Measurements from ENCODE around the gene NYNRIN. TPM values are rescaled to one million over a fixed set of nuclear protein-coding genes. Genes with fewer than 3 reads are reported as not detected.
A peak's percentile ranks its signal among the peaks of the same experiment; 100 is the strongest.
"Not testable (repeated sequence)": the region's sequence is repeated elsewhere in the genome, so short reads cannot be mapped to it uniquely, and the experiment has no call there.

Gene NYNRIN
- total RNA-seq, 2 donors from 2014 or later: 0.02 to 0.14 TPM

GRCh38 chr14:24381363-24382063 is 17.3 kb upstream of the NYNRIN start:
- Mint-ChIP-seq H3K27ac (no peak overlapping the region), H3K36me3 (no peaks in the 10 kb centered on the region), H3K9me3 (no peaks in the 10 kb centered on the region)
- DNase-seq (ENCODE audit: low spot score in 2 of 2) (no peak), ATAC-seq (peak; percentile 48 to 85)

- DNase-seq (ENCODE audit: low spot score in 2 of 2) (no peak), ATAC-seq (no peak)
- no peak overlapping the region for H3K27ac Mint-ChIP-seq
- no peaks in the 10 kb centered on the region for H3K9me3 Mint-ChIP-seq
- no peaks in the 10 kb centered on the region for H3K36me3 Mint-ChIP-seq
Observed at GRCh38 chr14:24382064-24382371, 16.8 kb upstream of the NYNRIN start.

- Mint-ChIP-seq H3K9me3 (no peaks in the 10 kb centered on the region), H3K36me3 (no peaks in the 10 kb centered on the region), H3K27ac (no peak overlapping the region)
- ATAC-seq: no peak
- no peak for DNase-seq (ENCODE audit: low spot score in 2 of 2)
Observed at GRCh38 chr14:24384169-24384568, 14.6 kb upstream of the NYNRIN start.

- ATAC-seq: no peak
- no peaks in the 10 kb centered on the region for H3K9me3 Mint-ChIP-seq
- no peaks in the 10 kb centered on the region for H3K36me3 Mint-ChIP-seq
- DNase-seq (ENCODE audit: low spot score in 2 of 2): no peak
- no peak overlapping the region for H3K27ac Mint-ChIP-seq
Observed at GRCh38 chr14:24385524-24385923, 13.3 kb upstream of the NYNRIN start.

GRCh38 chr14:24387009-24387345 is 11.8 kb upstream of the NYNRIN start:
- DNase-seq (ENCODE audit: low spot score in 2 of 2): no peak
- no peak for ATAC-seq
- no peak overlapping the region for H3K27ac Mint-ChIP-seq
- no peaks in the 10 kb centered on the region for H3K36me3 Mint-ChIP-seq
- no peaks in the 10 kb centered on the region for H3K9me3 Mint-ChIP-seq

GRCh38 chr14:24387579-24387978 is 11.2 kb upstream of the NYNRIN start:
- not testable (repeated sequence) for H3K9me3 Mint-ChIP-seq; ATAC-seq; DNase-seq (ENCODE audit: low spot score in 2 of 2); H3K36me3 Mint-ChIP-seq; H3K27ac Mint-ChIP-seq

GRCh38 chr14:24388474-24389179 is 10.2 kb upstream of the NYNRIN start:
- no peaks in the 10 kb centered on the region for H3K9me3 Mint-ChIP-seq
- H3K36me3 Mint-ChIP-seq: no peaks in the 10 kb centered on the region
- H3K27ac Mint-ChIP-seq: no peak overlapping the region
- no peak for ATAC-seq
- DNase-seq (ENCODE audit: low spot score in 2 of 2): no peak

- no peak for ATAC-seq
- H3K27ac Mint-ChIP-seq: no peak overlapping the region
Observed at GRCh38 chr14:24389226-24389848, 9.5 kb upstream of the NYNRIN start.

GRCh38 chr14:24390701-24391468 is 7.9 kb upstream of the NYNRIN start:
- Mint-ChIP-seq H3K9me3 (no peaks in the 10 kb centered on the region), H3K27ac (no peak overlapping the region), H3K36me3 (no peaks in the 10 kb centered on the region)
- no peak for ATAC-seq
- no peak for DNase-seq (ENCODE audit: low spot score in 2 of 2)

More at GRCh38 chr14:24389226-24389848, 9.5 kb upstream of the NYNRIN start:
- Mint-ChIP-seq H3K36me3 (no peaks in the 10 kb centered on the region), H3K9me3 (no peaks in the 10 kb centered on the region)
- DNase-seq (ENCODE audit: low spot score in 2 of 2): no peak

- H3K36me3 Mint-ChIP-seq: no peaks in the 10 kb centered on the region
- no peak overlapping the region for H3K27ac Mint-ChIP-seq
- ATAC-seq (no peak), DNase-seq (ENCODE audit: low spot score in 2 of 2) (no peak)
- no peaks in the 10 kb centered on the region for H3K9me3 Mint-ChIP-seq
Observed at GRCh38 chr14:24392325-24393091, 6.3 kb upstream of the NYNRIN start.

GRCh38 chr14:24394275-24394674 is 4.5 kb upstream of the NYNRIN start:
- Mint-ChIP-seq H3K9me3 (no peaks in the 10 kb centered on the region), H3K27ac (no peak overlapping the region), H3K36me3 (no peaks in the 10 kb centered on the region)
- ATAC-seq (no peak), DNase-seq (ENCODE audit: low spot score in 2 of 2) (no peak)

GRCh38 chr14:24395609-24396582 is 2.9 kb upstream of the NYNRIN start:
- ATAC-seq: no peak

GRCh38 chr14:24397639-24398292 is 1.0 kb upstream of the NYNRIN start:
- Mint-ChIP-seq H3K9me3 (no peaks in the 10 kb centered on the region), H3K36me3 (no peaks in the 10 kb centered on the region), H3K27ac (no peak overlapping the region)
- ATAC-seq: no peak
- no peak for DNase-seq (ENCODE audit: low spot score in 2 of 2)

More at GRCh38 chr14:24395609-24396582, 2.9 kb upstream of the NYNRIN start:
- Mint-ChIP-seq H3K27ac (no peak overlapping the region), H3K9me3 (no peaks in the 10 kb centered on the region), H3K36me3 (no peaks in the 10 kb centered on the region)
- DNase-seq (ENCODE audit: low spot score in 2 of 2): no peak

- Mint-ChIP-seq H3K9me3 (no peaks in the 10 kb centered on the region), H3K27ac (no peak overlapping the region), H3K36me3 (no peaks in the 10 kb centered on the region)
- no peak for ATAC-seq
- DNase-seq (ENCODE audit: low spot score in 2 of 2): no peak
Observed at GRCh38 chr14:24398293-24398652, 530 bp upstream of the NYNRIN start.

- no peak for DNase-seq (ENCODE audit: low spot score in 2 of 2)
- no peaks in the 10 kb centered on the region for H3K9me3 Mint-ChIP-seq
- H3K27ac Mint-ChIP-seq: peak overlapping the region in 1 of 2 donors; percentile 44
- peak in 1 of 2 donors; percentile 15 for ATAC-seq
- no peaks in the 10 kb centered on the region for H3K36me3 Mint-ChIP-seq
Observed at GRCh38 chr14:24399447-24399822, 632 bp downstream of the NYNRIN start.

All from activated naive CD4-positive, alpha-beta T cell treated with anti-CD3 and anti-CD28 coated beads, Interleukin-2, amount 50 U/mL, for 72 hours (primary cell).